ENCODE data around the gene CEBPZ.
"Not testable (repeated sequence)": the region's sequence is repeated elsewhere in the genome, so short reads cannot be mapped to it uniquely, and the experiment has no call there.

Gene CEBPZ, protein sequence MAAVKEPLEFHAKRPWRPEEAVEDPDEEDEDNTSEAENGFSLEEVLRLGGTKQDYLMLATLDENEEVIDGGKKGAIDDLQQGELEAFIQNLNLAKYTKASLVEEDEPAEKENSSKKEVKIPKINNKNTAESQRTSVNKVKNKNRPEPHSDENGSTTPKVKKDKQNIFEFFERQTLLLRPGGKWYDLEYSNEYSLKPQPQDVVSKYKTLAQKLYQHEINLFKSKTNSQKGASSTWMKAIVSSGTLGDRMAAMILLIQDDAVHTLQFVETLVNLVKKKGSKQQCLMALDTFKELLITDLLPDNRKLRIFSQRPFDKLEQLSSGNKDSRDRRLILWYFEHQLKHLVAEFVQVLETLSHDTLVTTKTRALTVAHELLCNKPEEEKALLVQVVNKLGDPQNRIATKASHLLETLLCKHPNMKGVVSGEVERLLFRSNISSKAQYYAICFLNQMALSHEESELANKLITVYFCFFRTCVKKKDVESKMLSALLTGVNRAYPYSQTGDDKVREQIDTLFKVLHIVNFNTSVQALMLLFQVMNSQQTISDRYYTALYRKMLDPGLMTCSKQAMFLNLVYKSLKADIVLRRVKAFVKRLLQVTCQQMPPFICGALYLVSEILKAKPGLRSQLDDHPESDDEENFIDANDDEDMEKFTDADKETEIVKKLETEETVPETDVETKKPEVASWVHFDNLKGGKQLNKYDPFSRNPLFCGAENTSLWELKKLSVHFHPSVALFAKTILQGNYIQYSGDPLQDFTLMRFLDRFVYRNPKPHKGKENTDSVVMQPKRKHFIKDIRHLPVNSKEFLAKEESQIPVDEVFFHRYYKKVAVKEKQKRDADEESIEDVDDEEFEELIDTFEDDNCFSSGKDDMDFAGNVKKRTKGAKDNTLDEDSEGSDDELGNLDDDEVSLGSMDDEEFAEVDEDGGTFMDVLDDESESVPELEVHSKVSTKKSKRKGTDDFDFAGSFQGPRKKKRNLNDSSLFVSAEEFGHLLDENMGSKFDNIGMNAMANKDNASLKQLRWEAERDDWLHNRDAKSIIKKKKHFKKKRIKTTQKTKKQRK

DNA sequence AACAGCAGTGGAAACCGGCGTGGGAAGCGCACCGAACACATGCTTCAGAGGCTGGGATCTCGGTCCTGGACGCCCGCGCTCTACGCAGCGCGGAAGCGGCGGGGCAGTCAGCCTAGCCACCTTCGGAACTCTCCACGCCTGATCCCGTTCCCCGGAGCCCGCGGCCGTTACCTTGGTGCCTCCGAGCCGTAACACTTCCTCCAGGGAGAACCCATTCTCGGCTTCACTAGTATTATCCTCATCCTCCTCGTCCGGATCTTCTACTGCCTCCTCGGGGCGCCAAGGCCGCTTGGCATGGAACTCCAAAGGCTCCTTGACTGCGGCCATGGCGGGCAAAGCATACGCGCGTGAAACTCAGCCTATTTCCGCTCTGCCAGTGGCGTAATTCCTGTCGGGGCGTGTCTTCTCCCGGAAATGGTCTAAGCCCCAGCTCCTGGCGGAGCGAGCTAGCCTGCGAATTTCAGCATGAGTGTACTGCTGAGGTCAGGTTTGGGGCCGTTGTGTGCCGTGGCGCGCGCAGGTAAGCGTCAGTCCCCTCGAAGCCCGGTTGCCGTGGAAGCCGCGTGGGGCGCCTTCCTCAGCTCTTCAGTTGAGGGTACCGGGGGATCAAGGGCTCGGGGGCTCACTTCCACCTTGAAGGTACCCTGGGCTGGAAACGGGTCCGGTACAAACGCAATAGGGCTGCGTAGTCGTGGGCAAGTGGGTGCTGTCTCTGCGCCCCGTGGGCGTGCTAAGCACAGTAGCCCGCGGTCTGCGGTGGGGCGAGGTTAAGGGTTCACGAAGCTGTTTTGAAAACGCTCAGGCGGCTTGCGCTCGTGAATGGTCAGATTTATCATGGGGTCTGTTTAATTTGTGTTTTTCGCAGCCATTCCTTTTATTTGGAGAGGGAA is at the start of gene CEBPZ, which contains the start of gene NDUFAF7:
Gene CEBPZ (minus strand): TSS at position 356 of the 890 bp plus-strand sequence. CDS start 29 bp downstream, at position 327.
Gene NDUFAF7 (plus strand): TSS at position 418 of the 890 bp plus-strand sequence. CDS start 48 bp downstream, at position 466.
- DNase-seq (ENCODE audit: low read depth), result peak; percentile 82

DNA sequence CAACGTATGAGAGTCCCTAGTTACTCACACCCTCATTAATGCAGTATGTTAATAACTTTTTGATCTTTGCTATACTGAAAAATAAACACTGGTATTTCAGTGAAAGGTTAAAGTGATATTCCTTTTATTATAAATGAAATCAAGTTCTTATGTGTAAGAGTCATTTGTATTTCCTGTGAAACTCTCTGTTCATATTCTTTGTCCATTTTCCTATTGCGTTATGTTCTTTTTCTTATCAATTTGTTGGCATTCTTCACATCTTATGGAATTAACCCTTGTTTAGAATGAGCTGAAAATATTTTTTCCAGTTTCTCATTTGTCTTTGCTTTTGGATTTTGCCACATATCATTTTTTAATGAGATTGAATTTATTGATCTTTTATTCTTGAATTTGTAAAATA is 44.9 kb upstream of the CEBPZ start:
- no peak for DNase-seq (ENCODE audit: low read depth)

DNA sequence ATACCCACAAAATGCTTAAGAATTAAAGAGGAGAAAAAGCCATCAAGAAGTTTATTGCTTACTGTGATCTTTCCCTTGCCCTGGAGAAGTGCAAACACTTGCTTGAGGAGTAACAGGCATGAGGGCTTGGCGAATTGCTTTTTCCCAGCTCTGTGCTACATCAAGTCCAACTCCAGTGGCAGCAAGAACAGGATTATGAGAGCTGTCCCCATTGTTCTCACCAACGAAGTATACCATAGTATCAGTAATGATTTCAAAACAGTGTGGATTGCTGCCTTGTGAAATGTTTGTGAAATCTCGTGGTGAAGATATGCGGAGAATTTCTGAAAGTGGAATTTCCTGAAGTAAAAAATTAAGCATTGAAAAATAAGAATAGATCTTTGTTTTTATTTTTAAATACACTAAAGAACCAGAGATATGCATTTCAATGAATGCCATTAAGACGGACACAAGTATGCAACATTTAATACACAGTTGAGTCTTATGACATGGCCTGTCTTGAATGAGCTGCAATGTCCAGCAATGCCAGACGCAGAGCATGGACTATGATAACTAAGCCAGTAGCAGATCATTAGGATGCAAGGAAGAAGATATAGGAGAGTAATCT is 43.1 kb upstream of the CEBPZ start:
- DNase-seq (ENCODE audit: low read depth), result no peak

DNA sequence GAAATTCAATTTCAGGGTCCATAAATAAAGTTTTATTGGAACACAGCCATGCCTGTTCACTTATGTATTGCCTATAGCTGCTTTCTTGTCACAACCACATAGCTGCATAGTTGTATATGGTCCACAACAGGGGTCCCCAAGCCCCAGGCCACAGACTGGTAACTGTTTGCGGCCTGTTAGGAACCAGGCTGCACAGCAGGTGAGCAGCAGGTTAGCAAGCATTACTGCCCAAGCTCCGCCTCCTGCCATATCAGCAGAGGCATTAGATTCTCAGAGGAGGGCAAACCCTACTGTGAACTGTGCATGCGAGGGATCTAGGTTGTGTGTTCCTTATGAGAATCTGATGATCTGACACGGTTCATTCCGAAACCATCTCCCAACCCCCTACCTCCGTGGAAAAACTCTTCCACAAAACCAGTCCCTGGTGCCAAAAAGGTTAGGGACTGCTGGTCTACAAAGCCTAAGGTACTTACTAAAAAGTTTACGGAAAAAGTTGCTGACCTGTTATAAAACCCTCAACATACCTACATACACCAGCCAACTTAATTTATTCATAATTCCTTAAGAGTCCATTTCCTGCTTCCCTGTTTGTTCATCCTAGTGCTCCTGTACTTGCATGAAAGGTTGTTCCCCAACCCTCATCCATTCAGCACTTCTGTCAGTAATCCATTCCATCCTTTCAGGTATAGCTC is 40.1 kb upstream of the CEBPZ start:
- no peak for DNase-seq (ENCODE audit: low read depth)

DNA sequence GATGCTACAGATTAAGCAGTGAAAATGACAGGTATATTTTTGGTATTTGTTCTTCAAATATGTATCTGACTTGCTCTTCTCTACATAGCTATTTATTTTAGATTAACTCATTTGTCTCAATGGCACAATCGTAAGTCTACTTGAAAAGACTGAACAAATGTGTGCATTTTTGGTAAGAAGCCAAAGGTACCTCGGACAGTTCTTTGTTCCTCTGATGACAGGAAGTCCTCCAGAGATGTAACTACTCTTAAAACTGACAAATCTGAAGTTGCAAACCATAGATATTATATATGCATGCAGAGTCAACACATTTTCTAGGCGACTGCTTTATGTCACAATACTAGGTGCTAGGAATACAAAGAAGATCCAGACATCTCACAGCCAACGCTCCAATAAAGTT is 36.7 kb upstream of the CEBPZ start:
- DNase-seq (ENCODE audit: low read depth), result no peak

DNA sequence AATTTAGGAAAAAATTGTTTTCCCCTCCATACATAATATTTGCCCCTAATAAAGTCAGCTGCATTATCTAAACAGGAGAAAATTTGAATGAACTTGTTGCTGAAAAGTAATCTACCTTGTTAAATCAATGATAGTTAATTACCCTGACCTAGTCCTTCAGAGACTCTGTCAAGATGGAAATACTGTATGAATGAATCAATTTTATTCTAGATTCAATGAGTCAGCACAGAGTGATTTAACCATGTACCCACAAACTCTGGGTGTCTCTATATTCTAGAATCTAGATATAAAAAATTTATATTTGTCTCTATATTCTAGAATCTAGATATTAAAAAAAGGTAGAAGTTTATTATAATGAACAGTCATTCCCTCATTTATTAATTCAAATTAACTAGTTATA is 36.3 kb upstream of the CEBPZ start:
- no peak for DNase-seq (ENCODE audit: low read depth)

DNA sequence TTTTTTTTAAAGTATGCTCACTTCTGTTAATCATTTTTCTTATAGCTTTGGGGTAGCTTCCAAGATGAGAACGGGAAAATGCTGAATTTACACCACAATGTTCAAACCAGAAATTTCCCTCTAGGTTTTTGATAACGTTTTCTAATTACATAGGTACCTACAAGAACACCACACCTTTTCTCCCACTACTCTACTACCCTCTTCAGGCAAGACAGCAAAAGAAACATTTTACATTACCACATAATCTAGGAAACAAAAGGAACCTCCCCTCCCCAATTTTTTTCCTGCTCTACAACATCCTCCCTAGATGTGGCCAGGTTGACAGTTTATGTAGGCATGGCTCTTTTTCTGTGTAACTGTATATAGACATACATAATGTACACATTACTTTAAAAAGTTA is 32.4 kb upstream of the CEBPZ start:
- DNase-seq (ENCODE audit: low read depth), result no peak

DNA sequence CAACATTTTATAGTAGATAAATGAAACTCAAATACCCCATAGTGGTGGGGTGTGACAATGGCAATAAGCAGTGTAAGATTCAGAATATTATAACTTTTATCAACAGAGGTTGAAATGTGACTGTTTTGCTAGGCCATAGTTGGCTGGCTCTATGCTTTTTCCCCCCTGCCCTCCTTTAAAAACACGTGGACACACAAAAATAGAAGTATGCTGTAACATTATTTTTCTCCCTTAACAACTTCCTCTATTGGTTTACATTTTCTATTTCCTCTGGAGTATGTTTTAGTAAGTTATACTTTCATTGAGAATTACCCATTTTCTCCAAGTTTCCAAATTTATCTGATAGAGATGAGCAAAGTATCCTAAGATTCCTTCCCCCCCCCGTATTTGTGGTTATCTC is 31.1 kb upstream of the CEBPZ start:
- DNase-seq (ENCODE audit: low read depth), result no peak

DNA sequence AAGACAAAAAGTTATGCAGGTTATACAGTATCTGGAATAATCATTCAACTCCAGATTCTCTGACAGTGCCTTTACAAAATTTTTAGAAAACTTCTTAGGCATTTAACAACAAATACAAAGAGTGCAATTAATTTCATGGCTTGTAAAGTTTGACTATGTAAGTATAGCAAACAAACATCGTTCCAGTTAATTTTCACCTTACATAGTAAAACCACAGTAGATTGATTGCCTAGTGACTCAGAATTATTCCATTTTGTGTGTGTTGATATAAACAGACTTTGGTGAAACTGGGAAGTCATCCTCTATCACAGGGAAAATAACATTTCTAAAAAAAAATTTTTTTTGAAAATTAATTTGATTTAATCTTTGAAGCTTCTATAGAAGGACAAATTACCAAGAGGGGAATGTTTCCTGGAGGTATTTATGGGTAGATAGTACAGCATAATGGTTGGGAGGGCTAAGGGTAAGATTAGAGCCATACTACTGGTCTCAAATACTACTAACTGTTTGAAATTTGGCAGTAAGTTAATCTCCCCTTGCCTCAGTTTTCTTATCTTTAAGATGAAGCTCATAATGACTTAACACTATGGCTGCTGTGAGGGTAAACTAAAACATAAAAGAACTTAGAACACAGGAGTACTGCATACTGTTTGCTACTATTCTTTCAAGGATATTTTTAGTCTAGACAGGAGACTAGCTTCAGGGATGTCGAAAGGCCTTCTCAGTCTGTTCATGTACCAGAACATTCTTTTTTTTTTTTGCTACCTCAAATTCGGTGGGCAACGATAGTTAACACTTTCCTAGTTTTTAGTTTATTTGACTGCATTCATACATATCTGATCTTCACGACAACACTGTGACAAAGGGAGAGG is 19.7 kb upstream of the CEBPZ start:
- DNase-seq (ENCODE audit: low read depth), result no peak

DNA sequence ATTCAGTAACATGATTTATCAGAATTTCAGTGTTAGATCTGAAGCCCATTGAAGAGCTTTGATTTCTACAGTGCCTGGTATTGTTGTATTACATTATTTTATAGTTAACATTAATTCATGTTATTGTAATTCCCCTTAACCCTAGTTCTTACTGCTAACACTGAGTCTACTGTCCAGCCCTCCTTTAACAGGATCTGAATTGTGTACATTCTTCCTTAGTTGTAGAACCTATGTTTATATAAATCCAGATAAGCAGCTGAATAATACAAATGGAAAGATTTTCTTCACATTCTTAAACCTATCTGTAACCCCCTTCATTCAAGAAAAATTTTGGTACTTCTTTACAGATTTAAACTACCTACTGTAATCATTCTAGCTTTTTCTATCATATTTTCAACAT is 14.8 kb upstream of the CEBPZ start:
- DNase-seq (ENCODE audit: low read depth), result no peak

DNA sequence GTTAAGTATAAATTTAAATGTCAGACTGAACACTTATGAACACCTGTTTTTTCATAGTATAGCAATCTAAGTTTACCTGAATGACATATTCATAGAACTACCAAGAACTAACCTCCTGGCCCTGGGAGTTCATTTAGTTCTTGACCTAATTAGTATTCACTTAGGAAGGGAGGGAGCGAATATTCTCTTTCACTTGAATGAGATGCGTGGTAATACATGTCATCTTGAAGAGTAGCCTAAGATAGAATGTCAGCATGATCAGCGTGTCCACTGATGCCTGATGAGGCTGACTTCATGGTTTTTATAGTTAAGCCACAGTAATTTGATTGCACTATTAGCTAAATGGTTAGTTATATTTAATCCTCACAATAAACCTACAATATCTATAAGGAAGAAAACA is 13.4 kb upstream of the CEBPZ start:
- DNase-seq (ENCODE audit: low read depth), result no peak

DNA sequence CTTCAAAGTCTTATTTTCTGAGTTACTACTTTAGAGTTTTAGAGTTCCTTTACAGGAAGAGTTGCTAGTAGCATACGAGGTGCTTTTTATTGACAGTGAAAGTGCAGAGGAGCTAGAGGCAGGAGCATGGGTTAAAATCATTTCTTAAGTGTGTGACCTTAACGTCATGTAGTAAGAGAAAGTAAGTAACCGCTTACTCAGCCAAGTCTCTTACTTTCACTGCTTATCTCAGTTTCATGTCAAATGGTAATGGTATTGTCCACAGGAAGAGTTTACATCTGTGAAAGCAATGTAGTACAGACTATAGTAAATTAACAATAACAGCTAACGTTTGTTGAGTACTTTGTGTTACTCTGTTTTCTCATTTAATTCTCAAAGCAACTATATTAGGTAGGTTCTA is 12.6 kb upstream of the CEBPZ start:
- DNase-seq (ENCODE audit: low read depth), result no peak

DNA sequence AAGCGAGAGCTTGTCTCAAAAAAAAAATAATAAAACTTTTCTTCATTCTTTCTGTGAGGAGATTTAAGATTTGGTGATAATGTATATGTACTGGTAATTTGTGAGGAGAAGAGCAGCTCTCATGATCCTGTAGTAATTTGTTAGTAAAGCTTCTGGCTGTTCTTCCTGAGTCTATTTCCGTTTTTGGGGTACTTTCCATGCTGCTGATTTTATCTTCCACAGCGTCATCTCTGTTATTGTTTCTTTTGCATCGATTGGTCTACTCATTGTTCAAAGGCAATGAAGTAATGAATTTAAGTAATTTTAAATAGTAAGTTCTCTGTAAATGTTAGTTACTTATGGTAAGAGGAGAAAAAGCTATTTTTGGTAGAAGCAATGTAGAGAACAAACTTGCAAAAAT is 12.0 kb upstream of the CEBPZ start:
- DNase-seq (ENCODE audit: low read depth), result no peak

DNA sequence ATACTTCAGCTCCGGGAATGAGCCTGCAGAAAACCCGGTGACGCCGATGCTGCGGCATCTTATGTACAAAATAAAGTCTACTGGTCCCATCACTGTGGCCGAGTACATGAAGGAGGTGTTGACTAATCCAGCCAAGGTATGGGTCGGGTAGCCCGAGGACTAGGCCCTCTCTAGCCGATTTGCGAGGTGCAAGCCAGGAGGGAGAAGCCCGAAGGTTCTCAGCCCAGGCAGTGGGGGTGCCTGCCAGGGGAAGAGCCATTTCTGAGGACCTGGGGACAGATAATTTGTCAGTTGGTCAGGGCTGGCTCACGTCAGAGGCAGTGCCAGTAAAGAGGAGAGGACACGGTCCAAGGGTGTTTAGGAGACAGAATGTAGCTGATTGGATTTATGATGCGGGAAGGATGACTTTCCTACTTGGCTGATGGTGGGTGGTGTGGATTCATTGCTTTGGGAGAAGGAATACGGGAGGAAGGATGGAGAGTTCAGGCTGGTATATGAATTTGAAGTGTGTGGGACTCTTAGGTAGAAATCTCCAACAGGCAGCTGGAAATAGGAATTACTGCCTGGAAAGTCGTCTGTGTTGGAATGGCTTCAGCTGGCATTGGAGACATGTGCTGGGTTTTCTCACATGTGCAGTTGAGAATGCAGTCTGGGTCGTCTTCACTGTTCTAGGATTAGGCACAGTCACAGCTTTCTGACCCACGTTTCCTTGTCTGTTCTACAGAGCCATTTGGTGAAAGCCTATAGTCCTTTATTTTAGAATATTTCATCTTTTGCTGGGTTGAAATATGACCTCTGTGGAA is 936 bp upstream of the CEBPZ start:
- DNase-seq (ENCODE audit: low read depth), result no peak

DNA sequence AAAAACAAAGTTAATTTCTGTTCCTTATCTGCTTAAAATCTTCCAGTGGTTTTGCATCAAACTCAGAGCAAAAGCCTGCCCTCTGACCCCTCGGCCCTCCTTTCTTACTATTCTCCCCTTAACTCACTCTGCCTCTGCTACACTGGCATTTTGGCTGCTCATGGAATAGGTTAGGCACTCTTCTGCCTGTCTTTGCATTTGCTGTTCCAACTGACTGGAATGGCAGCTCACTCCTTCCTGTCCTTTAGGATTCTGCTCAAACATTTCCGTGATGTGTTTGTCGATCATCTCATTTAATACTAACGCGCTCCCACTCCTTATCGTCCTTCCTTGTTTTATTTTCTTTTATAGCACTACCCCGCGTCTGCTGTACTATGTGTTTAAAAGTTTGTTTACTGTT is 815 bp downstream of the CEBPZ start:
- no peak for DNase-seq (ENCODE audit: low read depth)

DNA sequence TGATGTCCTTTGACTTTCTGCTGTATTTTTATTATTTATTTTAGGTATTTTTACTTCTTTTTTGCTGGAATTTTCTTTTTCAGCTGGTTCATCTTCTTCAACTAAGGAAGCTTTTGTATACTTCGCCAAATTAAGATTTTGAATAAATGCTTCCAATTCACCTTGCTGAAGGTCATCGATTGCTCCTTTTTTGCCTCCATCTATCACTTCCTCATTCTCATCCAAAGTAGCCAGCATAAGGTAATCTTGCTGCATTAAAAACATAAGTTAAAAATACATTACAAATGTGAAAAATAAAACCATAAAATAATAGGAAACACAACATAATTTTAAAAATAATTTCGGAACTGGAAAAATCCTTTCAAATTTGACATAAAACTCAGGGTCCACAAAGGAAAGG is 2.6 kb downstream of the CEBPZ start:
- no peak for DNase-seq (ENCODE audit: low read depth)

DNA sequence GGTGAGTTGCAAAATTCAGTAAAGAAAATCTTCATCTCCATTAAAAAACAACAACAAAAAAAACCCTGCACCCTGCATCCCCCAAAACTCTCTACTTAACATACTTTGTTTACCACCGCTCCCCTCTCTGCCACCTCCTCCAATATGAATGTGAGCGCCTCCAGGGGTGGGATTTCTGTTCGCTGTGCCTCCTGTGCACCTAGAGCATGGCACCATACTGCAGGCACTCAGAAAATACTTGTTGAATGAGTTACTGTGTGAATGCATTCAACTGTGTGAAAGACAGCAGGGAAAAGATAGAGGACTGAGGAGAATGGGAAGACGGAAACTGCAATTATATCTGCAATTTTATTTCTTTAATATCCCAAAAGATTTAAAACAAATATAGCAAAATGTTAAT is 4.5 kb downstream of the CEBPZ start:
- no peak for DNase-seq (ENCODE audit: low read depth)

DNA sequence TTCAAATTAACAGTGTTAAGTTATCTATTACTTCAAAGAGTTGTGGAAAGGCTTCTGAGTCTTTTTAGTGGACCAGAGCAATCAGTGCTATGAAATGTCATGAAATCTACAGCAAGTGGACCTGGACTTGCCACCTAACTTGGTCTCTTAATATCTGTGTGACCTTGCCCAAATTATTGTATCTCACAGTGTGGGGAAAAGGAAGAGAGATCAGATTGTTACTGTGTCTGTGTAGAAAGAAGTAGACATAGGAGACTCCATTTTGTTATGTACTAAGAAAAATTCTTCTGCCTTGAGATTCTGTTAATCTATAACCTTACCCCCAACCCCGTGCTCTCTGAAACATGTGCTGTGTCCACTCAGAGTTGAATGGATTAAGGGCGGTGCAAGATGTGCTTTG is 6.3 kb downstream of the CEBPZ start:
- not testable (repeated sequence) for DNase-seq (ENCODE audit: low read depth)

DNA sequence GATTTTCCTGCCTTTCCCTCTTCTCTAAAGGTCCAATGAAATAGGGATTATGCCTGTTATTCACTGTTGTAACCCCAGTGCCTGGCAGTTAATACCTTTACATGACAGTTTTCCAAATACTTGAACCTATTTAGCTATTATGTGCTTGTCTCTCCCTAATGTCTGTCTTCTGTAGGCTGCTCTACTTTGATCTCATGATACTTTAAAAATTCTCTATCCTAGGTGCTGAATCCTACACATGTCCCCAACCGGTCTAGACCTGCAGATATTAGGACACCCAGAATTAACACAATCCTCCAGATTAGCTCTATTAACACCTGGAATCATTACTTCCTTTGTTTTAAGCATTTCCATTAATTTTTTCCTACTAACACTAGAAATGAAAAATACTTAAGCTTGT is 7.3 kb downstream of the CEBPZ start:
- no peak for DNase-seq (ENCODE audit: low read depth)
